ENCODE measurements around the gene DMBT1.

- TF ChIP-seq CTCF (IDR thresholded peaks at IDR 0.05), result no peak
- no peak for TF ChIP-seq POLR2A (IDR thresholded peaks at IDR 0.05)
Measured at GRCh38 chr10:122521011-122521410, 39.5 kb upstream of the DMBT1 start.
